H9 (cell line): ENCODE results near the gene AIF1. TPM values are rescaled to one million over a fixed set of nuclear protein-coding genes. Genes with fewer than 3 reads are reported as not detected.

ENCODE experiments used
- DNase-seq: peaks from one replicate; pipeline ENCODE4 v3.0.0-alpha.2; 2017
- H2AFZ ChIP-seq: one replicate; pipeline ENCODE4 v1.6.1; 2013; ENCODE audit warnings: mild to moderate bottlenecking, low read length, control low read depth, moderate library complexity
- H2AK5ac ChIP-seq: 2 replicates; pipeline ENCODE4 v1.6.1; 2013; ENCODE audit warnings: low read length, control low read depth, mixed read lengths; ENCODE audit not compliant: insufficient read length
- H2BK120ac ChIP-seq: one replicate; pipeline ENCODE4 v1.6.1; 2013; ENCODE audit warnings: low read depth, mild to moderate bottlenecking, low read length, control low read depth, inconsistent platforms; ENCODE audit not compliant: poor library complexity, severe bottlenecking
- H2BK12ac ChIP-seq: 2 replicates; pipeline ENCODE4 v1.6.1; 2013; ENCODE audit warnings: low read length, control low read depth, mixed read lengths, low read depth; ENCODE audit not compliant: insufficient read length
- H2BK15ac ChIP-seq: 2 replicates; pipeline ENCODE4 v1.6.1; 2013; ENCODE audit warnings: low read depth, low read length, control low read depth
- H2BK20ac ChIP-seq: one replicate; pipeline ENCODE4 v1.6.1; 2013; ENCODE audit warnings: low read depth, mild to moderate bottlenecking, low read length, control low read depth, inconsistent platforms; ENCODE audit not compliant: poor library complexity, severe bottlenecking
- H2BK5ac ChIP-seq: 2 replicates; pipeline ENCODE4 v1.6.1; 2013; ENCODE audit warnings: low read length, control low read depth, mixed read lengths; ENCODE audit not compliant: insufficient read length
- H3K14ac ChIP-seq: 2 replicates; pipeline ENCODE4 v1.6.1; 2013; ENCODE audit warnings: low read length, control low read depth; ENCODE audit not compliant: insufficient read depth
- H3K18ac ChIP-seq: 2 replicates; pipeline ENCODE4 v1.6.1; 2013; ENCODE audit warnings: low read depth, mild to moderate bottlenecking, mixed read lengths, low read length, control low read depth; ENCODE audit not compliant: insufficient read length
- H3K23ac ChIP-seq: 2 replicates; pipeline ENCODE4 v1.6.1; 2013; ENCODE audit warnings: low read length, control low read depth, mixed read lengths, low read depth; ENCODE audit not compliant: insufficient read length
- H3K23me2 ChIP-seq: 2 replicates; pipeline ENCODE4 v1.6.1; 2013; ENCODE audit warnings: low read depth, mild to moderate bottlenecking, mixed read lengths, low read length, control low read depth; ENCODE audit not compliant: insufficient read length, poor library complexity, severe bottlenecking
- H3K27ac ChIP-seq: 2 replicates; pipeline ENCODE4 v1.5.1; 2013; ENCODE audit warnings: low read length, control low read depth, mixed read lengths, low read depth; ENCODE audit not compliant: insufficient read length
- H3K27me3 ChIP-seq: 2 replicates; pipeline ENCODE4 v1.6.1; 2013; ENCODE audit warnings: low read length, control low read depth, inconsistent platforms; ENCODE audit not compliant: insufficient read depth
- H3K4ac ChIP-seq: 2 replicates; pipeline ENCODE4 v1.6.1; 2013; ENCODE audit warnings: low read depth, mild to moderate bottlenecking, control low read depth, inconsistent platforms, low read length, moderate library complexity
- H3K4me1 ChIP-seq: 2 replicates; pipeline ENCODE4 v1.6.1; 2013; ENCODE audit warnings: low read length, control low read depth, inconsistent platforms; ENCODE audit not compliant: insufficient read depth
- H3K4me2 ChIP-seq: 2 replicates; pipeline ENCODE4 v1.6.1; 2013; ENCODE audit warnings: low read length, control low read depth, mixed read lengths; ENCODE audit not compliant: insufficient read length, insufficient read depth
- H3K56ac ChIP-seq: 2 replicates; pipeline ENCODE4 v1.6.1; 2013; ENCODE audit warnings: low read depth, mild to moderate bottlenecking, mixed read lengths, low read length, control low read depth; ENCODE audit not compliant: insufficient read length
- H3K79me1 ChIP-seq: 2 replicates; pipeline ENCODE4 v1.6.1; 2013; ENCODE audit warnings: low read depth, mild to moderate bottlenecking, moderate library complexity, low read length, control low read depth, inconsistent platforms; ENCODE audit not compliant: insufficient read depth, poor library complexity, severe bottlenecking
- H3K79me2 ChIP-seq: 2 replicates; pipeline ENCODE4 v1.6.1; 2013; ENCODE audit warnings: low read length, control low read depth, inconsistent platforms; ENCODE audit not compliant: insufficient read depth
- H3K9ac ChIP-seq: 2 replicates; pipeline ENCODE4 v1.6.1; 2013; ENCODE audit warnings: low read length, control low read depth, mixed read lengths; ENCODE audit not compliant: insufficient read length; ENCODE audit errors: extremely low read depth
- H3K9me3 ChIP-seq: one replicate; pipeline ENCODE4 v1.6.1; 2013; ENCODE audit warnings: low read depth, low read length, inconsistent platforms; ENCODE audit not compliant: control insufficient read depth
- H3T11ph ChIP-seq: one replicate; pipeline ENCODE4 v1.6.1; 2013; ENCODE audit warnings: mild to moderate bottlenecking, low read length, control low read depth, inconsistent platforms
- H4K20me1 ChIP-seq: one replicate; pipeline ENCODE4 v1.6.1; 2013; ENCODE audit not compliant: control insufficient read depth, insufficient read length, insufficient read depth
- H4K5ac ChIP-seq: 2 replicates; pipeline ENCODE4 v1.6.1; 2013; ENCODE audit warnings: low read depth, mild to moderate bottlenecking, mixed read lengths, low read length, control low read depth; ENCODE audit not compliant: insufficient read length
- H4K8ac ChIP-seq: replicated peaks from 2 replicates; pipeline ENCODE4 v1.6.1; 2013; ENCODE audit warnings: low read length, control low read depth, mixed read lengths, low read depth; ENCODE audit not compliant: insufficient read length
- H4K91ac ChIP-seq: 2 replicates; pipeline ENCODE4 v1.6.1; 2013; ENCODE audit warnings: low read depth, mild to moderate bottlenecking, moderate library complexity, mixed read lengths, low read length, control low read depth; ENCODE audit not compliant: insufficient read length
- H3K27ac Mint-ChIP-seq, 3 experiments: 2 replicates in 2 of 3; 3 replicates in 1 of 3; pipeline ENCODE4 v1.8.0; 2020 to 2021; ENCODE audit warnings: mixed read lengths in 3 of 3, mild to moderate bottlenecking in 1 of 3, moderate library complexity in 1 of 3
- H3K27me3 Mint-ChIP-seq: 2 replicates; pipeline ENCODE4 v1.8.0; 2021; ENCODE audit warnings: low read depth, mild to moderate bottlenecking, moderate library complexity, mixed read lengths
- H3K36me3 Mint-ChIP-seq, 3 experiments: 2 replicates in 2 of 3; 3 replicates in 1 of 3; pipeline ENCODE4 v1.8.0; 2020 to 2021; ENCODE audit warnings: low read depth in 3 of 3, mixed read lengths in 3 of 3; ENCODE audit not compliant: insufficient read depth in 1 of 3
- H3K4me1 Mint-ChIP-seq, 2 experiments: 2 replicates each; pipeline ENCODE4 v1.8.0; 2020; ENCODE audit warnings: mixed read lengths in 2 of 2
- H3K4me3 Mint-ChIP-seq, 2 experiments: 2 replicates in 1 of 2; 3 replicates in 1 of 2; pipeline ENCODE4 v1.8.0; 2020 to 2021; ENCODE audit warnings: mild to moderate bottlenecking in 2 of 2, mixed read lengths in 2 of 2, moderate library complexity in 1 of 2
- H3K9me3 Mint-ChIP-seq, 2 experiments: 2 replicates in 1 of 2; 3 replicates in 1 of 2; pipeline ENCODE4 v1.8.0; 2020; ENCODE audit warnings: mild to moderate bottlenecking in 2 of 2, mixed read lengths in 2 of 2, moderate library complexity in 1 of 2
- CTCF ChIP-seq: fragments of 200-600 bp; sonication (generic); conservative IDR thresholded peaks from 3 replicates; pipeline ENCODE4 v1.8.0; 2021; ENCODE audit warnings: antibody characterized with exemption, mild to moderate bottlenecking
- WGBS: extraction: QIAGEN DNeasy Blood & Tissue Kit; methylation state at CpG from one replicate; pipeline ENCODE4 v1.1.7; 2013; ENCODE audit warnings: missing lambda C conversion rate, low lambda C conversion rate, mixed read lengths; ENCODE audit not compliant: insufficient read length; ENCODE audit errors: extremely low coverage; 5-methylcytosine and 5-hydroxymethylcytosine counted together
- total RNA-seq: library from RNA; stranded (reverse); gene quantifications from 2 replicates; pipeline ENCODE4 v1.2.1, GENCODE V29; 2021

Gene AIF1
- total RNA-seq, 1 experiment from 2014 or later, result 4.2 TPM

- H3K4me1 ChIP-seq, result no peaks in the 10 kb centered on the region
- Mint-ChIP-seq H3K4me1 (peaks cover 34 to 45% of the 10 kb centered on the region in 2 experiments), H3K4me3 (peak overlapping the region; percentile 99), H3K27ac (peak overlapping the region; percentile 99), H3K27me3 (no peaks in the 10 kb centered on the region; the same call in 1 of the 2 replicates), H3K36me3 (peaks cover 44 to 65% (median 56%) of the 10 kb centered on the region in 3 experiments), H3K9me3 (no peaks in the 10 kb centered on the region)
- WGBS, result no CpG with 5 or more reads among the region's 17 CpGs
- no peak overlapping the region for H3T11ph ChIP-seq
- H3K14ac ChIP-seq, result peak overlapping the region; percentile 4
- DNase-seq, result no peak
- H2AK5ac ChIP-seq, result no peak overlapping the region
- H3K56ac ChIP-seq, result no peak overlapping the region
- H4K8ac ChIP-seq, result no peak overlapping the region
- no peak for TF ChIP-seq CTCF
- H2BK120ac ChIP-seq, result no peak overlapping the region
- no peak overlapping the region for H2BK20ac ChIP-seq
- no peak overlapping the region for H2AFZ ChIP-seq
- no peak overlapping the region for H2BK12ac ChIP-seq
- no peak overlapping the region for H3K23ac ChIP-seq
- peaks cover 16% of the 10 kb centered on the region for H3K79me1 ChIP-seq
- H3K4ac ChIP-seq, result no peak overlapping the region
- no peak overlapping the region for H4K91ac ChIP-seq
- H2BK5ac ChIP-seq, result no peak overlapping the region
- peak overlapping the region; percentile 96 for H3K4me2 ChIP-seq
- H3K9ac ChIP-seq, result peak overlapping the region; percentile 89
- H3K18ac ChIP-seq, result peak overlapping the region; percentile 36
- H3K79me2 ChIP-seq, result peaks cover 8% of the 10 kb centered on the region; the same call in 1 of the 2 replicates
- no peak overlapping the region for H2BK15ac ChIP-seq
- H3K27me3 ChIP-seq, result no peaks in the 10 kb centered on the region
- H3K9me3 ChIP-seq, result no peaks in the 10 kb centered on the region
- peak overlapping the region; percentile 87 for H3K27ac ChIP-seq
- peaks cover 26% of the 10 kb centered on the region for H3K23me2 ChIP-seq
- no peak overlapping the region for H4K5ac ChIP-seq
- H4K20me1 ChIP-seq, result no peaks in the 10 kb centered on the region
Observed at GRCh38 chr6:31663961-31664789, 49.1 kb downstream of the AIF1 start.
